Measurements from ENCODE around the gene IL17RA.

The IL17RA gene

DNA sequence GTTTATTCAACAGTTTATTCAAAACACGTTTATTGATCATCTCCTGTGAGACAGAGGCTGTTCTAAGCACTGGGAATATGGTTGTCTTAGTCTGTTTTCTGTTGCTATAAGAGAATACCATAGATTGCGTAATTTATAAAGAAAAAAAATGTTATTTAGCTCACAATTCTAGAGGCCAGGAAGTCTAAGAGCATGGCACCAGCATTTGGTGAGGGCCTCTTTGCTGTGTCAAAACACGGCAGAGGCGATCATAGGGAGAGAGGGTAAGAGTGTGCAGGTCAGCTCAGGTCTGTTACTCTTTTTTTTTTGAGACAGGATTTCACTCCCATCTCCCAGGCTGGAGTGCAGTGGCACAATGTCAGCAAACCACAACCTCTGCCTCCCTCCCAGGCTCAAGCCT, 5.2 kb upstream of the IL17RA start:
- no peak for DNase-seq (ENCODE audit: low read depth in 1 of 2, low spot score in 1 of 2)

- DNase-seq (ENCODE audit: low read depth in 1 of 2, low spot score in 1 of 2): no peak
These were observed 1.5 kb upstream of the IL17RA start for GRCh38 chr22:17083255-17083654.

DNA sequence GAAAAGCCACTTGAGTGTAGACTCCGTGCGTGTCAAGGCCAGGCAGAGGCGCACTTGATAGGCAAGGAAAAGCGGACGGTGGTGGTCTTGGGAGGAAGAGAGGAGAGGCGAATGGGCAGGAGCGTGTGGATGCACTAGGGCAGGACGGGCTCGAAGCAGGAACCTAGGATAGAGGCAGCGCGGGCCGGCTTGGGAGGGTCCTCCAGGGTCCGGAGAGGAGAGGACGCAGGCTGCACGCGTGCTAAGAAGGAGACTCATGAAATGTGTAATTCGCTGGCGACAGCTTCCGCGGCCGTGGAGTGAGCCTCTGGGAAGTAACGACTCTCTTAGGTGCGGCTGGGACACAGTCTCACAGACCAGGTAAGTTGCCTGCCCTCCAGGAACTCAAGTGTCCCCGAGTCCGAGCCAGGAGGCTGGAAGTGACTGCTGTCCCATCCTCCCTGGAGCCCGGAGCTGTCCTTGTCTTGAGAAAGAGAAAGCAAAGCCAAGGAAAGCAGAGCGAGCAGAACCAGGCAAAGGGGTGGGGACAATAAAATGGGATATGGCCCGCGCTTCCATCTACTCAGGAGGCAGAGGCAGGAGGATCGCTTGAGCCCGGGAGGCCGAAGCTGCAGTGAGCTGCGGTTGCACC, 874 bp upstream of the IL17RA start:
- DNase-seq (ENCODE audit: low read depth in 1 of 2, low spot score in 1 of 2): no peak

- no peak for DNase-seq (ENCODE audit: low read depth in 1 of 2, low spot score in 1 of 2)
These were observed 729 bp downstream of the IL17RA start for GRCh38 chr22:17085277-17086181.

GRCh38 chr22:17086296-17086695, 1.5 kb downstream of the IL17RA start:
- no peak for DNase-seq (ENCODE audit: low read depth in 1 of 2, low spot score in 1 of 2)

DNA sequence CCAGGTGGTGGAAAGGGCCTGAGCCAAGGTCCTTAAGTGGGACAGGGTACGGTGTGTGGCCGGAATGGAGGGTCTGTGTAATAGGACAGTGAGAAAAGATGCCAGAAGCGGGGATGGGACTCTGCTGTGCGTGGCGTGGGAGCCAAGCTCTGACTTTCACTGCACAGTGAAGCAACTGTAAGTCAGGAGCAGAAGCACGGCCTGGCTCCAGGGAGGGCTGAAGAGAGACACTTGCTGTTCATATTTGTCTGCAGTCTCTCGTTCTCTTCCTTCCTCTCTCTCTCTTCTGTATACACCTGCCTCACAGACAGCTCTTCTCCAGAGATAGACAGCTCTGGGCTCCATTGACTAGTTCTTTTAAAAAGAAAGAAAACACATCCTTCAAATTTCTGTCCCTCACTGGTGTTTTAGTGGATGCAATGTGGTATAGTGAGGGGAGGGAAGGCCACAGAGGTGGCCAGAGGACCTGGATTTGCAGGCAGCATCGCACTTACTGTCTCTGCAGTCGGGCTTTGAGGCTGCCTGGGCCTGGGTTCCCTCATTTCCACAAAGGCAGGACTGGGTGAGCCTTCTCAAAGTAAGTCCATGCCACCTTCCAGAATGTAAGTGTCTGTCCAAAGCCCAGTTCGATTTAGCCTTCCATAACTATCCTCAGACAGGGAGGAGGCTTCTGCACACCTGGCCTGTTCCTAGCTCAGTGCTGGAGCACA, 2.1 kb downstream of the IL17RA start:
- DNase-seq (ENCODE audit: low read depth in 1 of 2, low spot score in 1 of 2): no peak

DNA sequence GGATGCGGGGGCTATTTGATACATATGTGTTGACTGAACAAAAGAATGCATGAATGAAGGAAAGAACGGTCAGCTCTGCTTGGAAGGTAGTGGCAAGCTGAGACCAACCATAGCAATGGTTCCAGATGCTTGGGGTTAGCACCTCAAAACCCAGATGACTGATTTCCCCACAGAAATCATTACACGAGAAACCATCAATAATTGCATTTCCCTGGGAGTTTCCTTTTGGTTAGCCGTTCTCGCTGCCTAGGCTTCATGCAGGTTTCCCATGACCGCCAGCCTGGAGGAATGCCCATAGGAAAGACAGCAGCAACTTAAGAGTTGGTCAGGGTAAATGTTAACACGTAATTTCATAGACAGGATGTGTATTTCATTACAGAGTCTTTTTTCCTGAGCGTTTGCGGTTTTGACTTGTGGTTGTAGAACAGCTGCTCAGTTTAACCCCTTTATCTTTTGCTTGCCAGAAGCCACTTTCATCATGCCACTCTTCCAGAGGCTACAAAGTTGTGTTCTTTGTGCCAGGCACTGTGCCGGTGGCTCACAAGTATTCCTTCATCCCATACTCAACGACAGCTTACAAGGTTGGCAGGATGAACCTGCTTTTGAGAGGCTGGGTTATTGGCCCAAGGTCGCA, 2.8 kb downstream of the IL17RA start:
- DNase-seq (ENCODE audit: low read depth in 1 of 2, low spot score in 1 of 2): no peak

GRCh38 chr22:17090550-17090949, 5.8 kb downstream of the IL17RA start:
- no peak for DNase-seq (ENCODE audit: low read depth in 1 of 2, low spot score in 1 of 2)

GRCh38 chr22:17091851-17092250, 7.1 kb downstream of the IL17RA start:
- no peak for DNase-seq (ENCODE audit: low read depth in 1 of 2, low spot score in 1 of 2)

DNA sequence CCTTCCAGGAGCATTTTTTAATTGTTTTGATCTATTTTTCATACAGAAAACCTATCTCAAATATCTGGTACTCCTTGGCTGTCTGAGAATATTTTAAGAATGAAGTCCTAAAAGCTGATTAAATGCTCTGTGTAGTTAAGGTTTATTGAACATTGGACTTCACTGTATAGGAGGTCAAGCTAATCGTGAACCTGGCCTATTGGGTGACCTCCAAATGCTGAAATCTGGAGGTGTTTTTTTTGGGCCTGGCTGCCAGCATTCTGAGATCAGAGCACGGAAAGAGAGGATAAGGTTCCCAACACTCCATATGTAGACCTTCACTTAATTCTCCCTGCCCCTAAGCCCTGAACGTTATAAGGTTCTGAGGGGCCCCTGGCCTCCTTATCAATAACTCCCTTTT, 8.3 kb downstream of the IL17RA start:
- no peak for DNase-seq (ENCODE audit: low read depth in 1 of 2, low spot score in 1 of 2)

DNA sequence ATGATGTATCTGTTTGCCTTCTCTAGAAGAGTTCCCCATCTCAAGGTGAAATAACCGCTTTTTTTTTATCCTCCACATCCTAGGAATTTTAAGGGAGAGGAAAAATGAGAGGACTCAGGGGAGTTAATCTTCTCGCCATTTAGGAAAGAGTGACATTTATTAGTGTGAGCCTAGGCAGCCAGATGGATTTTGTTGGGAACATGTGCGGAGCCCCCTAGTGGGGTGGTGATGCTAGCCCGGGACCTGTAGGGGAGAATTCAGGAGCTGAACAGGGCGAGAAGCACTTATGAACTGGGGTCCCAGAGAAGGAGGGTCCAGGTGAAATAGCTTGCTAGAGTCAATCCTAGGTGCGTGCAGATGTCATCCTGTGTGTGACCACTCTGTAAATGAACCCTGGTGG, 10.7 kb downstream of the IL17RA start:
- no peak for DNase-seq (ENCODE audit: low read depth in 1 of 2, low spot score in 1 of 2)

DNA sequence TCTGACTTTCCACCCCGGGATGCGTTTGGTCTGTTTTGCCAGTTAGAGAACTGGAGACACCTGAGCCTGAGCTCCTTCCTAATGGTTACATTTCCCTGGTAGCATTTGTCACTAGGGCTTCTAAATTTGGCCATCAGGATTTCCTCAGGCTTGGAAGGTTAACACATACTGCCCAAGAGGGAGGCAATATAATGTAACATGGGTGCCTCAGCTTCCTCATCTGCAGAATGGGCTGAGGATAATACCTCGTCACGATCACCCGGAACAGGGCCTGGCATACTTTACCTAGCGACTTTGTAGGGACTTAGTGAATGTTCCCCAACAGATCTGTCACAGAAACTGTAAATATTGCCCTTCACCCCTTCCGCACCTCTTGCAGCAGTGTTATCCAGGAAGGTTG, 11.3 kb downstream of the IL17RA start:
- no peak for DNase-seq (ENCODE audit: low read depth in 1 of 2, low spot score in 1 of 2)

- no peak for DNase-seq (ENCODE audit: low read depth in 1 of 2, low spot score in 1 of 2)
These were observed 12.3 kb downstream of the IL17RA start for GRCh38 chr22:17097062-17097461.

DNA sequence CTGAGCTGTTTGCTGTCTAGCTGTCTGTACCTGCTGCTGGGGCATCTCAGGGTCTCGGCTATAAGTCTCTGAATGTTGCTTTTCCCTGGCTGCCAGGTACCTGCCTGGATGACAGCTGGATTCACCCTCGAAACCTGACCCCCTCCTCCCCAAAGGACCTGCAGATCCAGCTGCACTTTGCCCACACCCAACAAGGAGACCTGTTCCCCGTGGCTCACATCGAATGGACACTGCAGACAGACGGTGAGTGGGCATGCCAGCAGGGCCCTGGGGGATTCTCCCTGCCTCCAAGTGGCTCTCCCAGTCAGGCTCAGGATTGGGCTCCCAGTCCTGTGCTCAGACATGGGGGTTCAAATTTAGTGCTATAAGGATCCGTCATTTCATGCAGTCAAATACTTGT, 12.9 kb downstream of the IL17RA start:
- no peak for DNase-seq (ENCODE audit: low read depth in 1 of 2, low spot score in 1 of 2)

DNA sequence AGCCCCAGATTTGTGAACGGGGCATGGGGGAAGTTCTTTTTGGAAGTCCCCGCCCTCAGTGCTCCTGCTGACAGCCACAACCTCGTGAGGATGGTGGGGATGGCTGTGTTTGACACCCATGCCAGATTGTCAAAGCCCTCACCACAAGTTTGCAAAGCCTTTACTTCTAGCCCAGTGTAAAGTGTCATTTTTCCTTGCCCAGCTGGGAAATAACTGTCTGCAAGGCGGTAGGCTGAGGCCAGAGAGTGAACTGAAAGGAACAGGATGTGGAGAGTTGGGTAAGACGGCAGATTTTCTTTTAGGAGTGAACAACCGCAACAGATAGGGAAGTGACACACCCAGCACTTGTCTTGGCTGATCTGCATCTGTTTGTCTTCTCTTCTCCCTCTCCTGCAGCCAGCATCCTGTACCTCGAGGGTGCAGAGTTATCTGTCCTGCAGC, 13.6 kb downstream of the IL17RA start:
- DNase-seq (ENCODE audit: low read depth in 1 of 2, low spot score in 1 of 2): no peak

- no peak for DNase-seq (ENCODE audit: low read depth in 1 of 2, low spot score in 1 of 2)
These were observed 15.8 kb downstream of the IL17RA start for GRCh38 chr22:17100621-17101020.

GRCh38 chr22:17101475-17102296, 16.9 kb downstream of the IL17RA start:
- DNase-seq (ENCODE audit: low read depth in 1 of 2, low spot score in 1 of 2): no peak

DNA sequence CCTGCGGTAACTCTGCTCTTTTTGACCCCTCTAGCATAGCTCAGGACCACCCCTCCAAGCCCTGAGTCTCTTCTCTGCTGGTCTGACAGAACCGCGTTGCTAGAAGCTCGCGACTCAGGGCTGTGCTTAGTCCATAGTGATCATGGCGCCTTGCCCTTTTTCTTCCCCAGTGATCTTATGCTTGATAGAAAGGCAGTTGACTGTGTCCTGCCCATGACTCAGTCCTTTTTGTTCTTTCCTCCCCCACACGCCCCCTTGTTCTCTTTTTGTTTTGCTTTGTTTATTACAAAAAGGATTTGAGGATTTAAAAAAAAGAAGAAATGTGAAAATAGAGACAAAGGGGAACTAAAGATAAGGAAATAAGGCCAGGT, 17.5 kb downstream of the IL17RA start:
- no peak for DNase-seq (ENCODE audit: low read depth in 1 of 2, low spot score in 1 of 2)

DNA sequence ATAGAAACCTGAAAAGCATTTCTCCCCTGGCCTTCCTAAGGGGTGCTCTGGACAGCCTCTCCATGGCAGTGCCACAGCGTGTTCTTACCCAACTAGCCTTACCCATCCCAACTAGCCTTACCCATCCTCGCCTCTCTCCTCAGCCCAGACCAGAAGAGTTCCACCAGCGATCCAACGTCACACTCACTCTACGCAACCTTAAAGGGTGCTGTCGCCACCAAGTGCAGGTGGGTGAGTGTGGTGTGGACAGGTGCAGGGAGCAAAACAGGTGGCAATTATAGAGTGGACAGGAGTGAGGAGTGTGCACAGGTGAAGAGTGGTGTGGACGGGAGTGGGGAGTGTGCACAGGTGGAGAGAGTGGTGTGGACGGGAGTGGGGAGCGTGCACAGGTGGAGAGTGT, 18.6 kb downstream of the IL17RA start:
- DNase-seq (ENCODE audit: low read depth in 1 of 2, low spot score in 1 of 2): no peak

DNA sequence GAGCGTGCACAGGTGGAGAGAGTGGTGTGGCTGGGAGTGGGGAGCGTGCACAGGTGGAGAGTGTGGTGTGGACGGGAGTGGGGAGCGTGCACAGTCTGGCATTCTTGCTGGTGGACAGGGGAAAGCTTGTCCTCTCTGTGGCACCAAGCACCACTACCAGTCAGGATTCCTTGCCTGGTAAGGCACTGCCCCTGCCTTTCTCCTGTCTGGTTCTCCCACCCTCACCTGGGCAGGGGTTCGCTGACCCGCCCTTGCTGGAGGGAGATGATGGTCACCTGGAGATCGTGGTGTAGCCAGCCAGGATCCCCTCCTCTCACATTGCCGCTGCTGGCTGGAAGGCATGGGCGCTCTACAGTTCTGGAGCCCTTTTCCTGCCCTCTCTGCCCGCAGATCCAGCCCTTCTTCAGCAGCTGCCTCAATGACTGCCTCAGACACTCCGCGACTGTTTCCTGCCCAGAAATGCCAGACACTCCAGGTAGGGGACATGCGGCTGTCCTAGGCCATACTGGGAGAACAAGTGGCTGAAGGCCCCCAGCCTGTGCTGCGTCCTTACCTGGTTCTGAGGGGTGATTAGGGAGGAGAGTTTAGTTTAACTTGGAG, 19.6 kb downstream of the IL17RA start:
- DNase-seq (ENCODE audit: low read depth in 1 of 2, low spot score in 1 of 2): no peak

Data from stimulated activated CD4-positive, alpha-beta T cell treated with anti-CD3 and anti-CD28 coated beads, Interleukin-15, amount 100 ng/mL, for 1 hour (primary cell).